ENCODE results near the gene ZFP14.

Gene ZFP14

DNA sequence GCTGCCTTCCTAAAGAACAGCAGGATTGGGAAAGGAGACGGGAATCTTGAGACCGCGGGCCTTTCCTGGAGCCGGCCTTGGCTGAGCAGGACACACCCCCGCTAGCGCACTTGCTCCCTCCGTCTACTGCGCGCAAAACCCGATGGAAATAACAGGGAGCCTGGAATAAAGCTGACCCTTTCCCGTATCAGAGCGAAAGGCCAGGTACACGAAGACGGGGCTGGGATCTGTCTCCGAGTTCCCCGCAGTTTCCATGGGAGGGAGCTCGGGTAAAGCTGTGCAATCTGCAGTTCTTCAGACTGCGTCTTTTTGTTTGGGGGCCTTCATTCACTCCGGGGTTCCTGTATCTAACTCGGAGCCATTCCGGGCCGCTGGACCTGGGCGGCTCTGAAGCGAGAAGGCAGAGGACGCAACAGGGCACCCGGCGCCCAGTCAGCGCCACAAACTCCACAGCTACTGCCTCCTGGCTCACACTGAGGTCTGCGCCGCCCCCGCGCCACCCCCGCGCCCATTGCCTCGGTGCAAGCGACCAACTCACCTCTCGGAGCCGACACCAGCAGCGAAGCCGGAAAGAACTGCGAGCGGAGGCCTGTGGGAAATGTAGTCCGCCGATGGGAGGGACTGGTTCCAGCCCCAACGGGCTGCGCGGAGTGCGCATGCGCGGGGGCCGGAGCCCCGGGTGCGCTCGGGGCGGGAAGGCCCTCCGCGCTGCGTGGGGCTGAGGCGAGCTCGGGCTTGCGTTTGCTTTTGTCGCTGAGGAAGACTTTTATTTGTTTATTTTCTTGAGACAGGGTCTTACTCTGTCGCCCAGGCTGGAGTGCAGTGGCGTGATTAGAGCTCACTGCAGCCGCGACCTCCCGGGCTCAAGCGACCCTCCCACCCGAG lies at the start of gene ZFP14:
Gene ZFP14, minus strand, starts transcription at position 577 of the 885 bp plus-strand sequence. CDS start 11,309 bp downstream, outside the sequence.
- TF ChIP-seq, protein P1, sequence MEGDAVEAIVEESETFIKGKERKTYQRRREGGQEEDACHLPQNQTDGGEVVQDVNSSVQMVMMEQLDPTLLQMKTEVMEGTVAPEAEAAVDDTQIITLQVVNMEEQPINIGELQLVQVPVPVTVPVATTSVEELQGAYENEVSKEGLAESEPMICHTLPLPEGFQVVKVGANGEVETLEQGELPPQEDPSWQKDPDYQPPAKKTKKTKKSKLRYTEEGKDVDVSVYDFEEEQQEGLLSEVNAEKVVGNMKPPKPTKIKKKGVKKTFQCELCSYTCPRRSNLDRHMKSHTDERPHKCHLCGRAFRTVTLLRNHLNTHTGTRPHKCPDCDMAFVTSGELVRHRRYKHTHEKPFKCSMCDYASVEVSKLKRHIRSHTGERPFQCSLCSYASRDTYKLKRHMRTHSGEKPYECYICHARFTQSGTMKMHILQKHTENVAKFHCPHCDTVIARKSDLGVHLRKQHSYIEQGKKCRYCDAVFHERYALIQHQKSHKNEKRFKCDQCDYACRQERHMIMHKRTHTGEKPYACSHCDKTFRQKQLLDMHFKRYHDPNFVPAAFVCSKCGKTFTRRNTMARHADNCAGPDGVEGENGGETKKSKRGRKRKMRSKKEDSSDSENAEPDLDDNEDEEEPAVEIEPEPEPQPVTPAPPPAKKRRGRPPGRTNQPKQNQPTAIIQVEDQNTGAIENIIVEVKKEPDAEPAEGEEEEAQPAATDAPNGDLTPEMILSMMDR (IDR thresholded peaks at IDR 0.05; ENCODE audit: extremely low read depth, insufficient read depth, missing control alignments): peak; percentile 50
- in situ Hi-C loops (cut with MboI; ENCODE audit: low pct_unique_long_range_greater_than_20kb, low sequenced_read_pairs, unreplicated experiment): no loop called here
- peak; percentile 99 for DNase-seq (ENCODE audit: low spot score)

DNA sequence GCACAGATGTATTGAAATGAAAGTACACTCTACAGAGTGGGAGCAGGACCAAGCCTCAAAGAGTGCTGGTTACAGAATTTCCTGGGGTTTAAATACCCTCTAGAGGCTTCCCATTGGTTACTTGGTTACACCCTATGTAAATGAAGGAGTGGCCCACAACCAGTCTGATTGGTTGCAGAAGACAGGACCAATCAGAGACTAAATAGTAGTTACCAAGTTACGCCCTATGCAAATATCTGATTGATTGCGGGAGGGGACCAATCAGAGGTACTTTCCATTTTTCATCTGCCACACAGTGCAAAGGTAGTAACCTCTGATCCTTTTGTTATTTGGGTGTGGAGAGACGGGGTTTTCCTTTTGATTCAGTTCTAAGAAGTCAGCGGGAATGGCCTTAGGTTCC lies 44.9 kb upstream of the ZFP14 start:
- in situ Hi-C loops (cut with MboI; ENCODE audit: low pct_unique_long_range_greater_than_20kb, low sequenced_read_pairs, unreplicated experiment): no loop called here
- TF ChIP-seq, protein P1 (IDR thresholded peaks at IDR 0.05; ENCODE audit: extremely low read depth, insufficient read depth, missing control alignments): no peak
- no peak for DNase-seq (ENCODE audit: low spot score)

DNA sequence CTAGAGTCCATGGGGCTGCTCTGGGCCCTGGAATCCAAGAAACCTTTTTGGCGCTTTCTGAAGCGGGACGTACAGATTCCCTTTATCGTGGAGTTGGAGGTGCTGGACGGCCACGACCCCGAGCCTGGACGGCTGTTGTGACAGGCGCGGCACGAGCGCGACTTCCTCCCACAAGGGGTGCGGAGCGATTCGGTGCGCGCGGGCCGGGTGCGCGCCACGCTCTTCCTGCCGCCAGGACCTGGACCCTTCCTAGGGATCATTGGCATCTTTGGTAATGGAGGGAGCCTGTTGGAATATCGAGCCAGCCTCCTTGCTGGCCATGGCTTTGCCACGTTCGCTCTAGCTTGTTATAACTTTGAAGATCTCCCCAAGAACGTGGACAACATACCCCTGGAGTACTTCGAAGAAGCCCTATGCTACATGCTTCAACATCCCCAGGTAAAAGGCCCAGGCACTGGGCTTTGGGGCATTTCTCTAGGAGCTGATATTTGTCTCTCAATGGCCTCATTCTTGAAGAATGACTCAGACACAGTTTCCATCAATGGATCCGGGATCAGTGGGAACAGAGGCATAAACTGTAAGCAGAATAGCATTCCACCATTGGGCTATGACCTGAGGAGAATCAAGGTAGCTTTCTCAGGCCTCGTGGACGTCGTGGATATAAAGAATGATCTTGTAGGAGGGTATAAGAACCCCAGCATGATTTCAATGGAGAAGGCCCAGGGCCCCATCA lies 42.9 kb upstream of the ZFP14 start:
- TF ChIP-seq, protein P1 (IDR thresholded peaks at IDR 0.05; ENCODE audit: extremely low read depth, insufficient read depth, missing control alignments): no peak
- in situ Hi-C loops (cut with MboI; ENCODE audit: low pct_unique_long_range_greater_than_20kb, low sequenced_read_pairs, unreplicated experiment): no loop called here
- no peak for DNase-seq (ENCODE audit: low spot score)

DNA sequence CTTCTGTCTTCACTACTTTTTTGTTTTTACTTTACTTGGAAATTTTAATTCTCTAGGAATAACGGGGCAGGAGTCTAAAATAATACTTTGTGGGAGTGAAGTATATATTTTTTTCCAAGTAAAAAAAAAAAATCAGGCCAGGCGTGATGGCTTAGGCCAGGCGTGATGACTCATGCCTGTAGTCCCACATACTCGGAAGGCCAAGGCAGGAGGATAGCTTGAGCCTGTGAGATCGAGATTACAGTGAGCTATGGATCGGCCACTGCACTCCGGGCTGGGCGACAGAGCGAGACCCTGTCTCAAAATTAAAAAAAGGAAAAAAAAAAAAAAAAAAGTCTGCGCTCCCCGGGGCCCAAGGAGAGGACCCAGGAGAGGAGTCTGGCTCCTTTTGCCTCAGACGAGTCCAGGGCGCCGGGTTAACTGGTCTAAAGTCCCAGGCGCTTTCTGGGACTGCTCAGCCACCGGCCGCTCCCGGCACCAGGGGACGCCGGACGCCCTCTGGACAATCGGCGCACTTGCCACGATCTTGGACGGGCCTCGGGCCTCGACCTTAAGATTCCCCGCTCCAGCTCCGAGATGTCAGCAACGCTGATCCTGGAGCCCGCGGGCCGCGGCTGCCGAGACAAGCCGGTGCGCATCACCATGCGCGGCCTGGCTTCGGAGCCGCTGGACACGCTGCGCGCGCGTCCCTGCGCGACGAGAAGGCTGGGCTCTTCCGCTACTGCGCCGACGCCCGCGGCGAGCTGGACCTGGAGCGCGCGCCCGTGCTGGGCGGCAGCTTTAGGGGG lies 42.2 kb upstream of the ZFP14 start:
- TF ChIP-seq, protein P1 (IDR thresholded peaks at IDR 0.05; ENCODE audit: extremely low read depth, insufficient read depth, missing control alignments): no peak
- in situ Hi-C loops (cut with MboI; ENCODE audit: low pct_unique_long_range_greater_than_20kb, low sequenced_read_pairs, unreplicated experiment): no loop called here

DNA sequence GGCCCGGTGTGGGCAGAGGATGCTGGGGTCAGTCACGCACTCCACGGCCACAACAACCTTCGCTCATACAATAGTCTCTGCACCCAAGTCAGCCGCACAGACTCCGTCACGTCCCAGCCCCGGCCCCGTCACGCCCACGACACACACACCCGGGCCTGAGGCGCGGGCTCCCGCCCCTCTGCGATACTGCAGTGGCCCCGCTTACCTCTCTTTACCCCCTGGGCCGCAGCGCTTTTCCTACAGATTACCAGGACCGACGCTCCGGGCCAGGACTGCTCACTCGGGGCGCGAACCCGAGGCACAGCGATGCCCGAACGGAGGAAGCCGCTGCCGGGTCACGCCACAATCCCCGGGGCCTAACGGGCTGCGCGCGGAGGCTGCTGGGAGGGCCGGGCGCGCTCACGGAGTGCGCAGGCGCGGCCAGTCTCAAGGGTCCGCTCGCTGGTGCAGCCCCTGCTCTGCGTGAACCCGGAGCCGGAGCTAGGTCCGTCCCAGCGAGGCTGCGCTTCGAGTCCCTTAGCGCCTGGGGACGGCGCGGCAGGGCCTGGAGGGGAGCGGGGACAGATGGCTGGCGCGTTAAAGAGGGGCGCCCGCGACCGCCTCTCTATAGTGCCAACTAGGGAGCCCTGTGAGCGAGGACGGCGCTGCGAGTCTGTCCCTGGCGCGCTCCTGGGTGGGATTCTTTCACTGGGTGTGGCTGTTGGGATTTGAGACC lies 39.4 kb upstream of the ZFP14 start, which contains the start of gene ZFP82:
Gene ZFP82, minus strand, starts transcription at position 358 of the 715 bp plus-strand sequence. CDS start 8,855 bp downstream, outside the sequence.
- TF ChIP-seq, protein P1 (IDR thresholded peaks at IDR 0.05; ENCODE audit: extremely low read depth, insufficient read depth, missing control alignments): no peak
- peak; percentile 94 for DNase-seq (ENCODE audit: low spot score)
- in situ Hi-C loops (cut with MboI; ENCODE audit: low pct_unique_long_range_greater_than_20kb, low sequenced_read_pairs, unreplicated experiment): no loop called here

More for the DNA sequence above, 42.2 kb upstream of the ZFP14 start:
- DNase-seq (ENCODE audit: low spot score): no peak
